HFF-Myc (cell line): ENCODE data around the gene DMD.

Experiments
- DNase-seq: peaks from one replicate; pipeline ENCODE4 v3.0.0-alpha.2; 2011; ENCODE audit warnings: low read depth; ENCODE audit errors: extremely low read depth
- H3K4me3 ChIP-seq: replicated peaks from 2 replicates; pipeline ENCODE4 v1.5.1; 2011; ENCODE audit warnings: low read depth, mild to moderate bottlenecking, control low read depth, low read length
- TF ChIP-seq, protein P1 (sequence below): IDR thresholded peaks from 2 replicates; pipeline ENCODE4 v1.5.1; 2012; ENCODE audit warnings: mild to moderate bottlenecking, low read depth, low read length, control low read depth; ENCODE audit errors: missing control alignments

DMD gene

DNA sequence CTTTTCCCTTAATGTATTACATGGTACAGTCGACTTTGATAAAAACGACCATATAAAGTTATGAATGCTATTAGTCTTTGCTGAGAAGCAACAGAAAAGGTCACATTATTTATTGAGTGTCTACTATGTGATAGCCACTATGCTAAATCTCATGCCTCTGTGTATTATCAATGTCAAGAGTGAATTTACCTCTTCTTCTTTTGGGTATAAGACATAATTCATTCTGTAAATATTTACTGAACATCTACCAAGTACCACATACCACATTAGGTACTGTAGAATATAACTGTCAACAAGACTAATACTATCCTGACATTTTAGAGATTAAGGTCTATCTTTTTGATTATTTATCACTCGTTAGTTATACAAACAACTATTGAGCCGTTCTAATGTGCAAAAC lies 1870.8 kb downstream of the DMD start:
- TF ChIP-seq, protein P1, sequence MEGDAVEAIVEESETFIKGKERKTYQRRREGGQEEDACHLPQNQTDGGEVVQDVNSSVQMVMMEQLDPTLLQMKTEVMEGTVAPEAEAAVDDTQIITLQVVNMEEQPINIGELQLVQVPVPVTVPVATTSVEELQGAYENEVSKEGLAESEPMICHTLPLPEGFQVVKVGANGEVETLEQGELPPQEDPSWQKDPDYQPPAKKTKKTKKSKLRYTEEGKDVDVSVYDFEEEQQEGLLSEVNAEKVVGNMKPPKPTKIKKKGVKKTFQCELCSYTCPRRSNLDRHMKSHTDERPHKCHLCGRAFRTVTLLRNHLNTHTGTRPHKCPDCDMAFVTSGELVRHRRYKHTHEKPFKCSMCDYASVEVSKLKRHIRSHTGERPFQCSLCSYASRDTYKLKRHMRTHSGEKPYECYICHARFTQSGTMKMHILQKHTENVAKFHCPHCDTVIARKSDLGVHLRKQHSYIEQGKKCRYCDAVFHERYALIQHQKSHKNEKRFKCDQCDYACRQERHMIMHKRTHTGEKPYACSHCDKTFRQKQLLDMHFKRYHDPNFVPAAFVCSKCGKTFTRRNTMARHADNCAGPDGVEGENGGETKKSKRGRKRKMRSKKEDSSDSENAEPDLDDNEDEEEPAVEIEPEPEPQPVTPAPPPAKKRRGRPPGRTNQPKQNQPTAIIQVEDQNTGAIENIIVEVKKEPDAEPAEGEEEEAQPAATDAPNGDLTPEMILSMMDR: no peak

DNA sequence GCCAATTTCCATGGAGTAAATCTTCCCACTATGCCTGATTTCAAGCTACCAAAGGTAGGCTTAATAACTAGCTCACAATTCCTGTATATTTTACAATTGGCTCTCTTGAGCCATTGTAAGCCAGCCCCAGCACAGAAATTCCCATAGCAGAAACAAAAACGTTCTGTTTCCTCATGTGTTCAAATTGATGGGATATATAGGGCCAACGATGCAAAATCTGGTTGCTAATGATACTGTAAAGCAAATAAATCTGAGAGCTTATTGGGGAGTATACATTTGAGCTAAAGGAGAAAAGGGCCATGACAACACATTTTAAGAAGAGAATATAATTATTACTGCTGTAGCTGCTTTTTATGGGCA lies 1872.4 kb downstream of the DMD start:
- DNase-seq: no peak
- no peak overlapping the region for H3K4me3 ChIP-seq
- TF ChIP-seq, protein P1: no peak

More for the DNA sequence above, 1870.8 kb downstream of the DMD start:
- no peak for DNase-seq
- H3K4me3 ChIP-seq: no peak overlapping the region

GRCh38 chrX:31337332-31337731 lies 1874.0 kb downstream of the DMD start:
- no peak for DNase-seq
- no peak overlapping the region for H3K4me3 ChIP-seq
- TF ChIP-seq, protein P1: no peak

DNA sequence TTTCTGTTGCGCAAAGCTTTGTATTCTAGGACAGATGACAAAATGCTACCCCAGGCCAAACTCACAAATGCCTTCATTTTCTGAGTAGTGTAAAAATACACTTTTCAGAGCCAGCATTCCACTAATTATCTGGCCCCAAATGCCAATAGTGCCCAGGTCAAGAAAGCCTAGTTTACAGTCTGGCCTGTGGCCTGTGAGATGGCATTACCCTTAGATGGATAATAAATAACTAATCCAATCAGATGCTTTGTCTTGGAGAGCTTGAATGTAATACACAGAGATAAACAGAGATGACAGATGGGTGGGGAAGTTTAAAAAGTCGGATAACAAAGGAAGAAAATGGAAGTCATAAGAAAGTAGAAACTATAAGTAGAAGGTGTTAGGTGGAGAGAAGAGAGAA lies 1874.9 kb downstream of the DMD start:
- no peak for DNase-seq
- no peak overlapping the region for H3K4me3 ChIP-seq
- TF ChIP-seq, protein P1: no peak

DNA sequence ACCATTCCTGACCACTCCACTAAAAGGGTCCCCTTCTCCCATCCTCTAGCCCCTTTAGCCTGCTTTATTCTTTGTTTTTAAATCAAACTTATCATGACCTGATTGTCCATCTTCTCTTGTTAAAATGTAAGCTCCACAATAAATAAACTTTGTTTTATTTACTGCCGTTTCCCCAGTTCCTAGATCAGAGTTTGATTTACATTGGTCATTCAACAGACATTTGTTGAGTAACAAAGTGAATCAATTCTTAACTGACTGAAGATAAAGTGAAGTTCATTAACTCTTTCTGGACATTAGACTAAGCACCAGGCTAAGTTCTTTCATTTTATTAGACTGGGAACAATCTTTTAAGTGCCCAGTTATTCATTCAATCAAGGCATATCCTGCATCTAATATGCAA lies 1876.4 kb downstream of the DMD start:
- DNase-seq: no peak
- TF ChIP-seq, protein P1: no peak

DNA sequence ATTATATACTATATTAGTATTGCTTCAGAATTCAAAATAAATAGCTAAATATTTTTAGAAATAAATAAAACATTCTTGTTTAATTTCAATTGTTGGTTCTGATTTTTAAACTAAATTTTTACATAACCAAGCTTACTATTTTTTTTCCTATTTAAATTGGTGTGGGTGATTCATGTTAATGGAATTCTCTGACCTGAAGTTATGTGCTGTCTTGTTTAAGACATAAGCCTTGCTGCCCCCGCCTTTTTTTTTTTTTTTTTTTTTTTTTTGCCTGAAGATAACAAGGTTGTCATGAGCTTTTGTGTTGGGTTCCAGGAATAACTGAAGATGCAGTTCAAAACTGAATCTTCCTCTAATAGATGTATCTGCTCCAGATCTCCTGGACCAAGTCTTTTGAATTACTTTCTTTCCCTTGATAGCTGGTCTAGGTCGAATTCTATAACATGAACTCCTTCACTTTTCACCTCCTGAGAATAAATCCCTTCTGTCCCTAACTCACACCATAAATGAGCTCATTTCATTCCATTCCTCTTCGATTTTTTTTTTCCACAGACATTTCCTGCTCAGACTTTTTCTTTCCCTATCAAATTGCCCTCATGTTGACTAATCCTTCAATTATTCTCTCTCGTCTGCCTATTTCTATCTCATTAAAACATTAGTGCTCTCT lies 1878.1 kb downstream of the DMD start:
- TF ChIP-seq, protein P1: no peak
- DNase-seq: peak; percentile 15
- no peak overlapping the region for H3K4me3 ChIP-seq

More for the DNA sequence above, 1876.4 kb downstream of the DMD start:
- no peak overlapping the region for H3K4me3 ChIP-seq

- H3K4me3 ChIP-seq: no peak overlapping the region
- no peak for DNase-seq
- TF ChIP-seq, protein P1: no peak
Measured at GRCh38 chrX:31331928-31332327, 1879.4 kb downstream of the DMD start.
